Measurements from ENCODE around the gene CYP4B1.
"Not testable (repeated sequence)": the region's sequence is repeated elsewhere in the genome, so short reads cannot be mapped to it uniquely, and the experiment has no call there.

GRCh38 chr1:46778456-46778855, 20.4 kb upstream of the CYP4B1 start:
- TF ChIP-seq CTCF (IDR thresholded peaks at IDR 0.05; ENCODE audit: poor library complexity); EZH2 (IDR thresholded peaks at IDR 0.05; ENCODE audit: borderline replicate concordance): not testable (repeated sequence)

Measured in hepatocyte (in vitro differentiated cells).